ENCODE measurements around the gene PBRM1.
"Not testable (repeated sequence)": the region's sequence is repeated elsewhere in the genome, so short reads cannot be mapped to it uniquely, and the experiment has no call there.

Gene PBRM1

GRCh38 chr3:52685709-52686691, at the start of gene PBRM1, which contains the start of gene GNL3:
TSS of gene PBRM1 (minus strand) at chr3:52685913.
TSS of gene GNL3 (plus strand) at chr3:52686032. CDS start at chr3:52686093, 61 bp downstream.
- TF ChIP-seq, protein P1, sequence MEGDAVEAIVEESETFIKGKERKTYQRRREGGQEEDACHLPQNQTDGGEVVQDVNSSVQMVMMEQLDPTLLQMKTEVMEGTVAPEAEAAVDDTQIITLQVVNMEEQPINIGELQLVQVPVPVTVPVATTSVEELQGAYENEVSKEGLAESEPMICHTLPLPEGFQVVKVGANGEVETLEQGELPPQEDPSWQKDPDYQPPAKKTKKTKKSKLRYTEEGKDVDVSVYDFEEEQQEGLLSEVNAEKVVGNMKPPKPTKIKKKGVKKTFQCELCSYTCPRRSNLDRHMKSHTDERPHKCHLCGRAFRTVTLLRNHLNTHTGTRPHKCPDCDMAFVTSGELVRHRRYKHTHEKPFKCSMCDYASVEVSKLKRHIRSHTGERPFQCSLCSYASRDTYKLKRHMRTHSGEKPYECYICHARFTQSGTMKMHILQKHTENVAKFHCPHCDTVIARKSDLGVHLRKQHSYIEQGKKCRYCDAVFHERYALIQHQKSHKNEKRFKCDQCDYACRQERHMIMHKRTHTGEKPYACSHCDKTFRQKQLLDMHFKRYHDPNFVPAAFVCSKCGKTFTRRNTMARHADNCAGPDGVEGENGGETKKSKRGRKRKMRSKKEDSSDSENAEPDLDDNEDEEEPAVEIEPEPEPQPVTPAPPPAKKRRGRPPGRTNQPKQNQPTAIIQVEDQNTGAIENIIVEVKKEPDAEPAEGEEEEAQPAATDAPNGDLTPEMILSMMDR (IDR thresholded peaks at IDR 0.05; ENCODE audit: control insufficient read depth, extremely low read depth, insufficient read depth): no peak

GRCh38 chr3:52733256-52733891, 47.7 kb upstream of the PBRM1 start:
- no peak for DNase-seq (ENCODE audit: low read depth)
- TF ChIP-seq, protein P1 (IDR thresholded peaks at IDR 0.05; ENCODE audit: control insufficient read depth, extremely low read depth, insufficient read depth): no peak
- no peak overlapping the region for H3K4me3 ChIP-seq (ENCODE audit: low read depth, low read length)

More at GRCh38 chr3:52685709-52686691, at the start of gene PBRM1, which contains the start of gene GNL3:
- peak; percentile 90 for DNase-seq (ENCODE audit: low read depth)
- H3K4me3 ChIP-seq (ENCODE audit: low read depth, low read length): peak within 1 kb of the TSS; percentile 87

GRCh38 chr3:52731590-52731989, 45.9 kb upstream of the PBRM1 start:
- DNase-seq (ENCODE audit: low read depth): no peak
- TF ChIP-seq, protein P1 (IDR thresholded peaks at IDR 0.05; ENCODE audit: control insufficient read depth, extremely low read depth, insufficient read depth): no peak
- no peak overlapping the region for H3K4me3 ChIP-seq (ENCODE audit: low read depth, low read length)

DNA sequence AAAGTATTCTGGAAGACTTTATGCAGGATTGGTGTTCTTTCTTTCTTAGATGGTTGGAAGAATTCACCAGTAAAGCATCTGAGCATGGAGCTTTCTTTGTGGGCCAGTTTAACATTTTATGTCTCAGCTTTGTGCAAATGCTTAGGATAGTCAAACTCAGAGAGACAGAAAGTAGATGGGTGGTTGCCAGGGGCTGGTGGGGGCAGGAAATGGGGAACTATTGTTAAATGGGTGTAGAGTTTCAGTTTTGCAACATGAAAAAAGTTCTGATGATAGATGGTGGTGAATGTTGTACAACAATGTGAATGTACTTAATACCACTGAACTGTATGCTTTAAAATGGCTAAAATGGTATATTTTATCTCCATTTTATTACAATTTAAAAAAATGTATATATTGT, 45.0 kb upstream of the PBRM1 start:
- no peak for DNase-seq (ENCODE audit: low read depth)
- TF ChIP-seq, protein P1 (IDR thresholded peaks at IDR 0.05; ENCODE audit: control insufficient read depth, extremely low read depth, insufficient read depth): no peak
- H3K4me3 ChIP-seq (ENCODE audit: low read depth, low read length): no peak overlapping the region

GRCh38 chr3:52728753-52729152, 43.0 kb upstream of the PBRM1 start:
- not testable (repeated sequence) for H3K4me3 ChIP-seq (ENCODE audit: low read depth, low read length); DNase-seq (ENCODE audit: low read depth)

DNA sequence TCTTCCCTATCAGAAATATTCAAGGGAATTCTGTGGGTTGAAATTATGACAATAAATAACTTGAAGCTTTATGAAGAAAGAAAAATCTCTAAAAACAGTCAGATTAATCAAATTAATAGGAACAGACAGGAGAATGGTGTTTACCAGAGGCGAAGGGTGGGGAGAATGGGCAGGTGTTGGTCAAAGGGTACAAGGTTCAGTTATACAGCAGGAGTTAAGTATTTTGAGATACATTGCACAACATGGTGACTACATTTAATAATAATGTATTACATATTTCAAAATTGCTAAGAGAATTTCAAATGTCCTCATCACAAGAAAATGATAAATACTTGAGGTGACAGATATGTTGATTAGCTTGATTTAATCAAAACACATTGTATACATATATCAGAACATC, 38.8 kb upstream of the PBRM1 start:
- DNase-seq (ENCODE audit: low read depth): no peak
- TF ChIP-seq, protein P1 (IDR thresholded peaks at IDR 0.05; ENCODE audit: control insufficient read depth, extremely low read depth, insufficient read depth): no peak
- H3K4me3 ChIP-seq (ENCODE audit: low read depth, low read length): no peak overlapping the region

DNA sequence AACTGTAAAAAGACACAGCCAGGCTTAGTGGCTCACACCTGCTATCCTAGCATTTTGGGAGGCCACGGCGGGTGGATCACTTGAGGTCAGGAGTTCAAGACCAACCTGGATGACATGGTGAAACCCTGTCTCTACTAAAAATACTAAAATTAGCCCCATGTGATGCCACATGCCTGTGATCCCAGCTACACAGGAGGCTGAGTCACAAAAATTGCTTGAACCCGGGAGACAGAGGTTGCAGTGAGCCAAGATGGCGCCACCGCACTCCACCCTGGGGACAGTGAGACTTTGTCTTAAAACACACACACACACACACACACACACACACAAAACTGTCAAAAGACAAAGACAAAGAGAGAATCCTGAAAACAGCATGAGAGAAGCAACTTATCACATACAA, 38.2 kb upstream of the PBRM1 start:
- TF ChIP-seq, protein P1 (IDR thresholded peaks at IDR 0.05; ENCODE audit: control insufficient read depth, extremely low read depth, insufficient read depth): no peak
- no peak for DNase-seq (ENCODE audit: low read depth)
- no peak overlapping the region for H3K4me3 ChIP-seq (ENCODE audit: low read depth, low read length)

All from LNCaP clone FGC (cell line).